HG02852 (cell line): ENCODE data around the gene FAM222A.

ENCODE experiments used
- ATAC-seq: cut with Tn5 transposase; IDR thresholded peaks from one replicate; pipeline ENCODE4 v1.9.1; 2021; ENCODE audit warnings: mild to moderate bottlenecking, moderate library complexity; ENCODE audit not compliant: unreplicated experiment

The FAM222A gene

DNA sequence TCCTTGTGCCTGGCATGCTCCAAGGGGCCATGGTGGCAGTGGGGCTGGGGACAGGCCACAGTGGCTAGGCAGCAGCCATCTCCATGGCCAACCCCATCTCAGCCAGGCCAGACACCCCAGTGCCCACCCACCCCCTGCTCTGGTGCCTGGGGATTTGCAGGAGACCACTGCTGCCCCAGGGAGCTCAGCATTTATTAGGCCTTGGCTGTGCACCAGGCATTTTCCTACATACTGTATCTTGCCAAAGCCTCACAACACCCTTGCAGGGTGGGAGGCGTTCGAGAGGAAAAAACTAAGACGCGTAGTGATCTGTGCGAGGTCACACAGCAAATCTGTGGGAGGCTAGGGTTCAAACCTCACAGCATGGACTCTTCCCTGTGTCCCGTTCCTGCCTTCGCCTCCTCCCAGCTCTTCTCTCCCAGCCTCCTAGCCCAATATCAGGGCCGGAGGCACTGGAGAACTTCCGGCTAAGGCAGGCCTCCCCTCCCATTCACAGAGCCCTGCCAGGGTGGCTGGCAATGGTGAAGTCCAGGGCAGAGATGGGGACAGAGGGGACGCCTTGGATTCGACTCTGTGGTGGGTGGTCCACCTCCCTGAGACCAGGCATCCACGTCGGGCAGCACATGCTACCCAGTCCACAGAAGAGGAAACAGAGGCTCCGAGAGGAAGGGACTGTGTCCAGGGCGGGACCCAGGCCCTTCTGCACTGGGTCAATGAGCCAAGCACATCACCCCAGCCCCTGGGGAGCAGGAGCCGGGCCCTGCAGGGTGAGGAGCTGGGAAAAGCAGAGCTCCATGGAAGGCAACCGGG is 57.4 kb downstream of the FAM222A start:
- ATAC-seq, result no peak

DNA sequence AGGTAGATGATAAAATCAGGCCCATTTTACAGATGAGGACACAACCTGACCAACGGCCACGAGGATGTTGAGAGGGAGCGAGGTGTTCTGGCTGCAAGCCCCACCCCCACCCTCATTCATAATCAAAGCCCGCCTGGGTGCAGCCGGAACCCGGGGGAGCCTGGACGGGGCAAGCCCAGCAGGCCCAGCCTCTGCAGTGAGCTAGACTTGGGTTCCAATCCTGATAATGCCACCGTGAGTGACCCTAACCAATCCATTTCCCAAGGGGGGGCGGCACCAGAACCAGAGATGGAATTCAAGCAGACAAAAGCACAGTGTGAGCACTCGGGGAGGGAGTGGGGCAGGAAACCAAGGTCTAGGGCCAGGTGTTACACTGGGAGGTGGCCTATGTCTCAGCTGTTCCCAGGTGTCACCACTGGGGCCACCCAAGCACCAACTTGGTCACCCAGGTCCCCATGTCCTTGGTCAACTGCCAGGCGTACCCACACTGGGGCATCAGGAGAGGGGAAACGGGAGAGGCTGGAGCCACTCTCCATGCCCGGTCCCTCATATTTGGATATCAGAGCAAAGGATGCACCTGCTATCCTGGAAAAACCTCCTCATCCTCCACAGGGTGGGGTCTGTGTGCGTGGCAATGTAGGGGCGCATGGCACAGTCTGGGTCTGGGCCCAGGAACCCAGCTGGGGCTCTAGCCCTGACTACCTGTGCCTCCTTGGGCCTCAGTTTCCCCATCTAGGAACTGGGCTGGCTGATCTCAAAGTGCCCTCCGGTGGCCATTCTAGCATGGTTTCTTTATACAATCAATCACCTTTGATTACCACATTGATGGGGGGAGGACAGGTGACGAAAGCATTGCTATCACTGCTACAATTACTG is 58.4 kb downstream of the FAM222A start:
- ATAC-seq, result no peak

DNA sequence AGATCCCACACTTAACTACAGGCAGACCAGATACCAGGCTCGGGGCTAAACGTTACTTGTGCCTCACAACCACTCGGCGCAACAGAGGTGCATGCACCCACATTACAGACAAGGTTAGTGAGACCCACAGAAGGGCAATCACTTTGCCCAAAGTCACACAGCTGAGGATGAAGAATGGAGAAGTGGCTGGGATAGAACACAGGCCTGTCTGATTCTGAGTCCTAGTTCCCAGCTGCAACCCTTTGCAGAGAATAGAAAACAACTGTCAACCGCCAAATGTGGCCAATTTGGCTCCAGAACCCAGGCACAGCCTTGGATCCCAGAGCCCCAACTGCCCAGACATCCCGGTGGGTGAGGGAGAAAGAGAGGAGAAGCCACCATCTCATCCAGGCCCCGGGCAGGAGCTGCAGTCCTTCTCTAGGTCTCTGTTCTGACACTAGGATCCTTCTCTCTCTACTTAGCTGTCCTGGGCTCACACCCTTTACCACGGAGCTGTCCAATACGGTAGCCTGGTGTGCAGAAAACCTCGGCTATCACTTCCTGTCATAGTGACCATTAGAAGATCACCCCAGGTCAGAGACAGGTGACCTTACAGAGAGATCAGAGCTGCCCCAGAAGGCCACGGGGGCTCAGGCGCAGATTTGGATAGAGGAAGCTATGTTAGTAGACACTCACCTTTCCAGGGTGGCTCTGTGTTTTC is 59.1 kb downstream of the FAM222A start:
- ATAC-seq, result no peak

DNA sequence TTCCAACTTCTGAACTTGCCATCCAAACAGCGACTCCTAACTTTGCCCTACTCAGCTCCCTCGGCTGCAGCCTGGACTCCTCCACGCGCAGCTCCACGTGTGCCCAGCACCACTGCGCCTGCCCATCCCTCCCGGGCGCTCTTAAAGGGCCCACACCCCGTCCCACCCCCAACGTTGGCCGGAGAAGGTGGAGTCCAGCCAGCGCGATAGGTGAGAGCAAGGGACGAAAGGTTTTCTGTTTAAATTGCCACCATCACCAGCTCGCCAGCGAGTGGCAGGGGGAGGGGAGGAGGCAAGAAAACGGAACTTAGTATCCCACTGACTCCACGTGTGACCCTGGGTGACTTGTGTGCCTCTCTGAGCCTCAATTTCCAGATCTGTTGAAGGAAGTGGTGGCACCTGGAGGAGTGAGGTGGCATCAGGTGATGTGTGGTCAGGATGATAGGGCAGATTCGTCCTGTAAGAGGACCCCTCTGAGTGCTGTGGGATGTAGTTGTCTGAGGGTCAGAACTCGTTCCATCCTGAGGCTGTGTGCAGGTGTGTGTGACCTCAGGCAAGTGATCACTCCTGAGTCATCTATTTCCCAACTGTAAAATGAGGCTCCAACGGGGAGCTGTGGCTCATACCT is 59.9 kb downstream of the FAM222A start:
- ATAC-seq, result no peak

DNA sequence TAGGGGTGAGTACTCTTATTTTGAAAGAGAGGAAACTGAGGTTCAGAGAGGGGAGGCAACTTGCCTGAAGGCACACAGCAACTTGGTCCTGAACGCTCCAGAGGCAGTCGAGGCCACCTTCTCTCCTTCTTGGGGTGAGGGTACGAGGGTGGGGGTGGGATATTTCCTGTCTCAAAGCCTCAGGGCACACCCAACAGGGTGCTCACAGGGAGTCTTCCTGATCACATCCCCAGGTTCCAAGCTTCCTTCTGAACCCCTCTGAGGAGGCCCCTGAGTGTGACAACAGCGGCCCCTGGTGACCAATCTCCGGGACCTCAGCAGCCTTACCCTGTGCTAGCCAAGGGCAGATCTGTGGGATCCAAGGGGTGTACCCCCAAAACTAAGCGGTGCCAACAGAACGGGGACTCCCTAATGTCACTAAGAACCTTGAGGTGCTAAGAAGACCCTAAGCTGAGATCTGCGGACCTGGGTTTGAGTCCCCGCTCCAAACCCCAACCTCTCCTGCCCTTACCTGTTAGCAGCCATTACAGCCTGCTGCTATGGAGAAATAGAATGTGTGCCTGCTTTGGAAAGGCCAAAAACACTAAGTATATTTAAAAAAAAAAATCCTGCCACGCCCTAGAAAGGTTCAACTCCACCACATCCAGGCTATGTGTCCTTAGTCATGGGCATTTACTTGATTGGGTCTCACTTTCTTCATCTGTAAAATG is 61.7 kb downstream of the FAM222A start:
- ATAC-seq, result no peak

DNA sequence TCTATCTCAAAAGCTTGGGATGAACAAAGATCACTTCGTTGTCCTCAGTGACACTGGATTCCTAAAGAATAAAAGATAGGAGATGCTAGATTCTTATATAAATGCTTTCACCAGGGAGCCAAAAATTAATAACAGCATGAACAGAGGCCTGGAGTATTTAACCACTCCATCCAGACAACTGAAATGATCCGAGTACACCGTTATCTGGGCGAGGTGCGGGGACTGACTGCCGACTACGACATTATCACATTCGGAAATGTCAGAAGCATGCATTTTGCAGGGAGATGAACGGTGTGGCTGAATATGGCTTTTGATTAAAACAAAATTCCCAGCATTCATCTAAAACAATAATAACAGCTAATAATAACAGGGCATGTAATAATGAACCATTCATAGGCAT is 63.0 kb downstream of the FAM222A start:
- no peak for ATAC-seq

DNA sequence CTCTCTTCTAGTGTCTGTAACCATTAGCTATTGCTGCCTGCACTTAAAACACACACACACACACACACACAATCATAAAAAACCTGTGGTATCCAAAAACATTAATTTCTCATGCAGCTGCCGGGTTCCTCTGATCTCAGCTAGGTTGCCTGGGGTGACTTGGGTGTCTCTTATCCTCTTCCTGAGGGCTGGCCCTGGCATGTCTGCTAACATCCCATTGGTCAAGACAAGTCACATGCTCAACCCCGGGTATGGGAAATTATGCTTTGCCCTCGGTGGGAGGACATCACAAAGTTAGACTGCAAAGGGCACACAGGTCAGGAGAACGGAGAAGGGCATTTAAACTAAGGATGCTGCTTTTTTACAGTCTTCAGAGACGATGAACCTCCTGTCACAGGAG is 63.9 kb downstream of the FAM222A start:
- ATAC-seq, result no peak

DNA sequence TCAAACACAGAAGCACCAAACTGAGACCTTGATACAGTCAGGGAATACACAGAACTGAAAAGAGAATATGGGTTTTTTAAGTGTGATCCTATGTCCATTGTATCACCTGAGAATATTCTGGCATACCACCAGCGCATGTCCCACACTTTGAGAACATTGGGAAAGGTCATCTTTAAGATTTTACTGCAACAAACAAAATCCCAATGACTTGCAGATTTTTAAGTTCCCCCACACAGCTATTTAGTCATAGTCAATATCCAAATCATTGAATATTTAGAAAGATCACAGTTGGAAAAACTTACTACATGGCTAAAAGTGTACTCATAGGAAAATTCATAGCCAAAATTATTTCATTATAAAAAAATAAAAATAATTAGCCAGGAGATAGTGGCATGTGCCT is 65.1 kb downstream of the FAM222A start:
- ATAC-seq, result no peak

DNA sequence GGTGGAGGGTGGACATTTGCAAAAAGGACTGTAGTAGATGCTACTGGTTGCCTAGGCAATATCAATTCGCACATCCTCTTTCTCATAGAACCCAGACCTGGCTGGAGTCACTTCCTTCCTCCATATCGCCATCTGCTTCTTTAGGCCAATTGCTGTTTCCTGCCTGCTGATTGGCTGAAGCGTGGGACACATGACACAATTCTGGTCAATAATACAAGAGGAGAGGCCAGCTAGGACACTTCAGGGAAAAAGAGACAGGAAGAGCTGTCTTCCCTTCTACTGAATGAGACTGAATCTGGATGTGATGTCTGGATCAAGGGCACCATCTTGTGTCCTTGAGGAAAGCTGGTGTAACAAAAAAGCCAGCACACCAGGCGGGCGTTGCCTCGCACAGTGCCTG is 65.8 kb downstream of the FAM222A start:
- ATAC-seq, result no peak

DNA sequence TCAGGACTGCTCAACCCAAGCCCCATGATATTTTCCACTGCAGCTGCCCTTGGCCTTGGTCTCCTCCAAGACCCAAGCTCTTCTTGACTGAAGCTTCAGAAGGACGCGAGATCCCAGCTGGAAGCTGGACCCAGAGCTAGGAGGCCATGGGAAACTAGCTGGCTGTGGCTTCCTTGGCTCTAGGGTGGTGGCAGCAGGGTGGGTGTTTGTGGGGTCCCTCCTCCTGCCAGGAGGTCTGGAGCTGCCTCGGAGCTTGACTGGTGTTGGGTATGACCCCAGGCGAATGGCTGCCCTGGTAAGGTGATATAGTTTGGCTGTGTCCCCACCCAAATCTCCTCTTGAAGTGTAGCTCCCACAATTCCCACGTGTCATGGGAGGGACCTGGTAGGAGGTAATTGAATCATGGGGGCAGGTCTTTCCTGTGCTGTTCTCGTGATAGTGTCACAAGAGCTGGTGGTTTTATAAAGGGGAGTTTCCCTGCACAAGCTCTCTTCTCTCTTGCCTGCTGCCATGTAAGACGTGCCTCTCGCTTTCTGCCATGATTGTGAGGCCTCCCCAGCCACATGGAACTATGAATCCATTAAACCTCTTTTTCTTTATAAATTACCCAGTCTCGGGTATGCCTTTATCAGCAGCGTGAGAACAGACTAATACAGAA is 68.2 kb downstream of the FAM222A start:
- ATAC-seq, result no peak

DNA sequence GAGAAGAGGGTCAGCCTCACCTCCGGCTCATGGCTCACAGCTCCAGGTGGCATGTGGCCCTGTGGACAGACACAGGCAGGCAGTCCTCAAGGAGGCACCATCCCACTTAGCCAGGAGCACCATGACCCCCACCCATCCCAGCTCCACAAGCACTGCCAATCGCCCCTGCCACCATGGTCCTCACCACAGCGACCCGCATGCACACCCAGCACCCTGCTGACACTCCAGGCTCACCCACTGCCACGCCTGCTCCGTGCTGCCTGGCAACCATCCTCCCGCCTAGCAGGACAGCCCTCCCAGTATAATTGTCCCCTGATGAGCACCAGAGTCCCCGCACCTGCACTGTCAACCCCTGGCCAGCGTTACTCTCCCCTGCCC is 68.7 kb downstream of the FAM222A start:
- ATAC-seq, result no peak

DNA sequence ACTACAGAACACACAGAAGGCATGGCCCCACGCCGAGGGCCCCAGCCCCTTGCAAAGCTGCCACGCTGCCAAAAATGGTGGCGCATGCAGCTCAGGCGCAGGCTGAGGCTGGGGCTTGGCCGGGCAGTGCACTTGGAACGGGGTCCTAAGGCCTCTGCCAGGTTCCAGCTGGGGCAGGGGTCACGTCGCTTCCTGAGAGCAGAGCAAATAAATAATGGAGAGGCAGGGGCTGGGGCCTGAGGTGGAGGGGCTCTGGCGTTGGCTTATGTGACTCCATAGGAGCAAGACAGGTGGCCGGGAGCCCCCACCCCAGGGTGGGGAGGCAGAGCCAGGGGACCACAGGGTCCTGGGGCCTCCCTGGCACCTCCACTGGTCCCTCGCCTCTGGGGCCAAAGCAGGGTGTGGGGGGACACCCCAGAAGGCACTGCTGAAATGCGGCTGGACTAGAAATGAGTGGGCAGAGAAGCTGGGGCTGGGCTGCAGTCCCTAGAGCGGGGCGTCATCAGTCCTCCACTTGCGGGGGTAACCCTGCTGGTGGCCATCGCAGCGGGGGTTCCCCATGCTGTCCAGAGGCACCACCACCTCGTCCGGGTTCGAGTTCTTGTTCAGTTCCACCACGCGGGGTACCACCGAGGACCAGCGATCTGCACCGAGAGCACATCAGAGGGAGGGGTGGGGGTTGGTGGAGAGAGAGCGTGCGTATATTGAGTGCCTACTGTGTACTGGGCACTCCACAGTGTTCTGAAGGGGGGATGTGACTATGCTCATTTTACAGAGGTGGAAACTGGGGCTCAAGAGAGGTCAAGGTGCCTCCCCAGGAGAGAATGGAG is 69.7 kb downstream of the FAM222A start:
- no peak for ATAC-seq

DNA sequence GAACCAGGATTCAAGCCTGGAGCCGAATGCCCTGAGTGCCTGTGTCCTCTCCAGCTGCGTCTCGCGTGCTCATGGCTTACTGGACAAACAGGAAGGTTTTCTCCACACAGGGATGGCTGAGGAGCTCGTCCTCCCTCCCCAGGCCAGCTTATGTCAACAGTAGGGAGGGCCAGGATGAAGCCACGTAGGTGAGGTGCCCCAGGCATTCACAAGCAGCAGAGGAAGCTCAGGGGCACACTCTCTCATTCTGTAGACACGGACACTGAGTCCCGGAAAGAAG is 70.3 kb downstream of the FAM222A start:
- ATAC-seq, result no peak

DNA sequence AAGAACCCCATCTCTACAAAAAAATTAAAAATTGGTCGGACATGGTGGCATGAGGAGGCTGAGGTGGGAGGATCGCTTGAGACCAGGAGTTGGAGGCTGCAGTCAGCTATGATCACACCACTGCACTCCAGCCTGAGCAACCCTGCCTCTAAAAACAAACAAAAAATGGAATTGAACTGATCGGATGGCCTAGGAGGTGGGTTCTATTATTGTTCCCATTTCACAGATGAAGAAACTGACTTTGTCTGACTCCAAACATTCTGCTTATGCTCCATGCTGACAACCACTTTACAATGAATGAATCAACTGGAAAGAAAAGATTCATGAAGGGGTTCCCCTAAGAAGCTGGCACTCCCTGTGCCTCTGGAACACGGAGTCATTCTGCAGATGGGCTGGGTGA is 72.2 kb downstream of the FAM222A start:
- no peak for ATAC-seq

DNA sequence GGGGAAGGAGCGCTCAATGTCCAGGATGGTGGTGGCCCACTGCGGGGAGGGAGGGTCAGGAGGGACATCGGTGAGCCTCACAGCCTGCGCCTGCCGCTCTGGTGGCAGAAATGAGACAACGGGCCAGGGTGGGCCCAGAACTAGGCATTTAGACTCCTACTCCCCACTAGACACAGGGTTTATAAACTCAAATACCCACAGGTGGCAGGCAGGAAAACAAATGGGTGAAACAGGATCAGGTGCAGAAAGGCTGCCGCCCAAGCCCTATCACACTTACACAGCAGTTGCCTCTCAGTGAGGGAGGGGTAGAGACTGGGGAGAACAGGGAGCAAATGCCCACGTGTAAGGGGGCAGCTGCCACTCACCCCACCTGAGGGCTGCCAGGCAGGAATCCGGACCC is 73.2 kb downstream of the FAM222A start:
- no peak for ATAC-seq

DNA sequence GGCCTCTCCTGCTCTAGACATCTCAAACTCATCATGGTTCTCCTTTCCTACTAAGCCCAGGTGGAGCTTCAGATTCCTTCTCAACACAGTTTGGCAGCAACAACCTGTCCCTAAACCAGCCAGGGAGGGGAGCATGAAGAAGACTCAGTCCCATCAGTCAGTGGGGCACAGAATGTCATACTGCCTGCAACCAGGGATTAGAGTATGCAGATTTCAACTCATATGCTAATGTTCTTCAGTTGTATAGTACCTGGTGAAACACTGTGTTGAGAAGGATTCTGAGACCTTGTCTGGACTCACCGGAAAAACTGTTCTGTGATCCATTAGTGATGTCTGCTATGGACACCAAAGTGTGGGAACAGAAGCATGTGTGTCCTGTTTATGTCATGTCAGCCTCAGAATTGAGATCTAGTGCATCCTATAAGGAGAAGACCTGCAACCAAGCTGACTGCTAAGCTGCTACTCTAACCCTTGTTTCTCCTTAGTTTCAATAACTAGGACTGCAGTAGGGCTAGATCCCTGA is 76.0 kb downstream of the FAM222A start:
- ATAC-seq, result no peak

DNA sequence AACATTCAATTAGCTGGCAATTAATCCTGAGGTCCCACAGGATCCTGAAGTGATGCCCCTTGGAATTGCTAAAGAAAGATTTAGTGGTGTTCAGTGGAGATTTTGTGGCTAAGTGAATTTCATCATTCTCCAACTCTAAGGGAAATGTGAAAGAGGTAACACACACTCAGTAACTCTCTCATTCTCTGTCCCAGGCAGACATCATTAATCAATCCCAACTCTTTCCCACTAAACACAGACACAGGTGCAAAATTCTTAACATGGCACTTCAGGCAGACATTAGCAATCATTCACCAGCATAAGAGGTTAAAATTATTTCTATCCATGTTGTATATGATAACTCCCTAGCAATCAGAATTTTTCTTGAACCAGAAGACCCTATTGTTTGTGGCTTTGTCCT is 79.4 kb downstream of the FAM222A start:
- no peak for ATAC-seq

DNA sequence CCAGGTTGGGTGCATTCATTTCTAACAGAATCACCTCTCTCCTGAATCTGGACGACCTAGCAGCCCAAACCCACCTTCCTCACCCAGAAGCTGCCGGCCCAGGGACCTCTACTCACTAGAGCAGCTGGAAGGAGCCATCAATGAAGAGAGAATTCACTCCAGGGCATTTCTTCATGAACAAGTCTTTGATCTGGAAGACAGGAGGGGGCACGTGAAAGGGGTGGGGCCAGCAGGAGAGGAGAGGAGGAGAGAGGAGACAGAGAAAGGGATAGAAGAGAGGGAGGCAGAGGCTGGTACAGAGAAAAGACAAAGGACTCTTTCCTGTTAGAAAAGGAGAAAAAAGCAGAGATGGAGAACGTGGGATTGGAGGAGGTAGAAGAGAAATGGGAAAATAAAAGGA is 79.8 kb downstream of the FAM222A start:
- ATAC-seq, result no peak

DNA sequence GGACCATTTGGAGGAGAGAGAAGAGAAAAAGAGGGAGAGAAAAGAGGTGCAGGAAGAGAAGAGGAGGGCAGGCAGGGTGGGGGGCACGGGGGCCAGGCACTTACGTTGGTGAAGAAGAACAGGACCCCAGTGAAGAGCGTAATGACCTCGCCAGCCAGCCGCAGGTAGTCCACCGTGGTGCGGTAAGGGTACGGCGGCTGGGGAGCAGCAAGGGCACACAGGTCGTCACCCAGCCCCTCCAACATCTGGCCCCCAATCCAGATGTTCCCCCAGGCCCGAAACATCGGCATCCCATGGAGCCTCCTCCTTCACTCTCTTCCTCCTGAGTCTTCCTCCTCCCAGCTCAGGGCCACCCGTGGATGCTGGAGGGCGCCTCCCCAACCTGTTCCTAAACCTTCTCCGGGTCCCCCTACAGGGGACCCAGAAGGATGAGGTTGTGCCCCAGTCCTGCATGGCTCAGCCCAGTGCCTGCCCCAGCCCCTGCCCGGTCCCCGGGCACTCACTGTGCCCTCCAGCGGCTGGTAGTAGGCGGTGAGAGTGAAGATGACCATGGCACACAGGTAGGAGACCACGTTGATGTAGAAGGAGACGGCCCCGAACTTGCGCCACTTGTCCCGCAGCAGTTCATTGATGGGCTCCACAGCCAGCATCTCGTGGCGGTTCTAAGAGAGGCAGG is 80.3 kb downstream of the FAM222A start:
- ATAC-seq, result no peak
